A204.1 (cell line): ENCODE results near the gene PHLDA3.
"Not testable (repeated sequence)": the region's sequence is repeated elsewhere in the genome, so short reads cannot be mapped to it uniquely, and the experiment has no call there.

ENCODE experiments used
- FAIRE-seq: peaks from 2 replicates; lab custom pipeline; 2012; peaks lifted over from hg19 to GRCh38; lab: Jason Lieb, UNC

PHLDA3 gene

GRCh38 chr1:201486187-201486586, 17.2 kb upstream of the PHLDA3 start:
- FAIRE-seq: no peak

GRCh38 chr1:201485184-201485774, 16.3 kb upstream of the PHLDA3 start:
- no peak for FAIRE-seq

GRCh38 chr1:201483373-201483949, 14.5 kb upstream of the PHLDA3 start:
- FAIRE-seq: no peak

- no peak for FAIRE-seq
Observed at GRCh38 chr1:201482755-201483154, 13.8 kb upstream of the PHLDA3 start.

- no peak for FAIRE-seq
Observed at GRCh38 chr1:201481761-201482493, 12.9 kb upstream of the PHLDA3 start.

GRCh38 chr1:201481004-201481380, 12.0 kb upstream of the PHLDA3 start:
- no peak for FAIRE-seq

- FAIRE-seq: no peak
Observed at GRCh38 chr1:201480231-201481003, 11.4 kb upstream of the PHLDA3 start.

GRCh38 chr1:201479201-201479730, 10.3 kb upstream of the PHLDA3 start:
- FAIRE-seq: no peak

GRCh38 chr1:201478666-201479065, 9.7 kb upstream of the PHLDA3 start:
- FAIRE-seq: not testable (repeated sequence)

- FAIRE-seq: no peak
Observed at GRCh38 chr1:201476670-201477344, 7.8 kb upstream of the PHLDA3 start.

- no peak for FAIRE-seq
Observed at GRCh38 chr1:201475915-201476669, 7.1 kb upstream of the PHLDA3 start.

- FAIRE-seq: no peak
Observed at GRCh38 chr1:201475130-201475529, 6.1 kb upstream of the PHLDA3 start.

- FAIRE-seq: no peak
Observed at GRCh38 chr1:201473296-201473695, 4.3 kb upstream of the PHLDA3 start.

GRCh38 chr1:201472321-201472720, 3.3 kb upstream of the PHLDA3 start:
- FAIRE-seq: not testable (repeated sequence)

GRCh38 chr1:201471772-201472171, 2.8 kb upstream of the PHLDA3 start:
- FAIRE-seq: no peak

GRCh38 chr1:201470581-201470980, 1.6 kb upstream of the PHLDA3 start:
- FAIRE-seq: no peak

- FAIRE-seq: no peak
Observed at GRCh38 chr1:201469645-201470074, 672 bp upstream of the PHLDA3 start.

- no peak for FAIRE-seq
Observed at GRCh38 chr1:201468501-201468843, 516 bp downstream of the PHLDA3 start.

- FAIRE-seq: no peak
Observed at GRCh38 chr1:201466492-201466891, 2.5 kb downstream of the PHLDA3 start.

GRCh38 chr1:201465698-201466290, 3.2 kb downstream of the PHLDA3 start:
- no peak for FAIRE-seq

GRCh38 chr1:201463071-201463552, 5.9 kb downstream of the PHLDA3 start:
- FAIRE-seq: no peak
